Epithelial cell of alveolus of lung (primary cell): ENCODE results near the gene BID. TPM values are rescaled to one million over a fixed set of nuclear protein-coding genes. Genes with fewer than 3 reads are reported as not detected.

Source experiments
- total RNA-seq: library from RNA; depleted of rRNA; stranded (reverse); fragments of >200 nt; gene quantifications from 2 replicates; pipeline ENCODE4 v1.2.1, GENCODE V29; 2015

The BID gene
- total RNA-seq, result 26.7 and 80.4 TPM in 2 replicates

DNA sequence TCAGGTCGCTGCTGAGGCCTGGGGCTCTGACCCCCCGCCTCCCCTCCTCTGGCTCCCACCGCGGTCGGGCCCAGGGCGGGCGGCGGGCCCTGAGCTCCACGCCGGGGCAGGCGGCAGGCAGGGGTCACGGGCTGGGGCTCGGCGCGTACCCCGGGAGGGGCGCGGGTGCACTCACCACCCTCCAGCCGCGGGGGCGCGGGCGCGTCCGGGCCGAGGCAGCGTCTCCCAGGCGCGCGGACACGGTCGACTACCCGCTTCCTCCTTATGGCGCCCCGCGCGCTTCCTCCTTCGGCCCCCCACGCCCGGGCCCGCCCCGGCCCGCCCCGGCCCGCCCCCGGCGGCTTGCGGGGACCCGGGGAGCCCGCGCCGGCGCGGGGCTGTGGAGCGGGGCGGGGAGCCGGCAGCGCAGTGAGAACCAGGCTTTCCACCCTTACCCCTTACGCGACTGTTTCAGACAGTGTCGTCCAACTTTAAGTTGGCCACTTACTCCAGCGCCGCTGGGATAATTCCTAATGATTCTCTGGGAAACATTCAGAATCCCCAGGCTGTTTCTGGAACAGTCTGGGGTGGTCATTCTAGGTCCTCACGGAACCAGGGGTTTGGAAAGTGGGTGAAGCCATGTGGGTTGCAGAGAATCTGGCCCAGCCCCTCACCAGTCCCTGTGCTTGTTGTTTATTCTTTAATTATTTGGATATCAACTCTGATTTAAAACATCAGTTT lies at the start of gene BID:
Gene BID, minus strand, starts transcription at position 264 of the 720 bp plus-strand sequence. CDS start 24,353 bp downstream, outside the sequence.

Other genes with a start within 250 kb of the BID start
- gene SLC25A18, start 211.0 kb downstream of the BID start, total RNA-seq, result 0.16 and 0.65 TPM in 2 replicates
- 122 and 136 TPM in 2 replicates for gene ATP6V1E1, start 145.7 kb downstream of the BID start, total RNA-seq
- gene BCL2L13, start 135.7 kb downstream of the BID start, total RNA-seq, result 40.0 and 43.0 TPM in 2 replicates